Stomach (tissue), 9 donors: Measurements from ENCODE around the gene KCNJ5. TPM values are rescaled to one million over a fixed set of nuclear protein-coding genes. Genes with fewer than 3 reads are reported as not detected.

Experiments used
- DNase-seq, 2 donors: peaks; one replicate each; pipeline versions ENCODE4 v3.0.0 to v3.0.0-alpha.2; 2013 to 2019
- H3K27ac ChIP-seq, 5 donors: fragments of 200-600 bp in 4 of 5; sonication (generic) in 4 of 5; one replicate each; pipeline ENCODE4 v1.5.1; 2013 to 2019; ENCODE audit warnings: mild to moderate bottlenecking in 1 of 5, moderate library complexity in 1 of 5
- H3K27me3 ChIP-seq, 3 donors: fragments of 200-600 bp; sonication (generic); one replicate each; pipeline ENCODE4 v1.5.1; 2017 to 2019; ENCODE audit warnings: mixed run types in 1 of 3
- H3K36me3 ChIP-seq, 4 donors: fragments of 200-600 bp; sonication (generic); 1 replicate in 3 of 4; 2 replicates in 1 of 4; pipeline ENCODE4 v1.5.1; 2016 to 2019
- H3K4me1 ChIP-seq, 4 donors: fragments of 200-600 bp; sonication (generic); one replicate each; pipeline ENCODE4 v1.5.1; 2016 to 2019
- H3K4me3 ChIP-seq, 4 donors: fragments of 200-600 bp; sonication (generic) in 3 of 4; one replicate each; pipeline ENCODE4 v1.5.1; 2016 to 2019; ENCODE audit warnings: mild to moderate bottlenecking in 1 of 4
- H3K9me3 ChIP-seq, 4 donors: fragments of 200-600 bp; sonication (generic); one replicate each; pipeline ENCODE4 v1.5.1; 2016 to 2019
- CTCF ChIP-seq, 7 experiments: fragments of 450-650 bp in 4 of 7; fragments of 200-600 bp in 3 of 7; sonication (generic) in 3 of 7; IDR thresholded peaks; one replicate each; pipeline ENCODE4 v1.5.1; 2016 to 2019; ENCODE audit warnings: antibody characterized with exemption in 7 of 7, control low read depth in 2 of 7, mild to moderate bottlenecking in 1 of 7
- EP300 ChIP-seq: sonication (generic); formaldehyde crosslinking; IDR thresholded peaks from one replicate; pipeline ENCODE4 v1.6.1; 2017; ENCODE audit warnings: antibody characterized with exemption
- POLR2A ChIP-seq, 4 donors: fragments of 450-650 bp; IDR thresholded peaks; one replicate each; pipeline ENCODE4 v1.6.1; 2016; ENCODE audit warnings: antibody characterized with exemption in 4 of 4, control low read depth in 2 of 4, mild to moderate bottlenecking in 1 of 4, moderate library complexity in 1 of 4
- POLR2AphosphoS5 ChIP-seq, 3 donors: sonication (generic); formaldehyde crosslinking; IDR thresholded peaks; one replicate each; pipeline ENCODE4 v1.6.1; 2016; ENCODE audit warnings: antibody characterized with exemption in 3 of 3
- WGBS, 5 donors: extraction: QIAGEN DNeasy Blood & Tissue Kit in 3 of 5; methylation state at CpG; one replicate each; pipeline versions ENCODE4 v1.1.5 to v1.1.7; 2013 to 2018; 5-methylcytosine and 5-hydroxymethylcytosine counted together
- intact Hi-C: fragments of 100-400 bp; cut with DNase I; formaldehyde crosslinking; loops from one replicate; pipeline ENCODE4 v1.15.1; 2023; ENCODE audit warnings: low total_unique reads
- polyA plus RNA-seq, 3 donors: library from polyadenylated mRNA; stranded (reverse); fragments of 200-250 nt; gene quantifications; one replicate each; pipeline ENCODE4 v1.2.3, GENCODE V29; 2013
- total RNA-seq, 5 donors: library from RNA; depleted of rRNA; stranded (reverse); fragments of >200 nt; gene quantifications; one replicate each; pipeline versions ENCODE4 v1.1.0 to v1.2.3, GENCODE V29; 2014 to 2016
- donor health status: healthy with polysubstance abuse.
- donor health status: Bipolar disorder and iron deficiency.
- donor health status: healthy.

KCNJ5 gene
- total and polyA plus RNA-seq, 8 donors: 0.25 to 1.9 (median 0.83) TPM; not detected in 2

- Histone ChIP-seq H3K9me3 (no peaks in the 10 kb centered on the region), H3K27me3 (peaks cover 0 to 7% (median 0%) of the 10 kb centered on the region in 3 donors), H3K27ac (no peak overlapping the region), H3K36me3 (no peaks in the 10 kb centered on the region), H3K4me3 (no peak overlapping the region), H3K4me1 (no peaks in the 10 kb centered on the region)
- TF ChIP-seq CTCF (IDR thresholded peaks at IDR 0.05): no peak
- TF ChIP-seq POLR2AphosphoS5 (IDR thresholded peaks at IDR 0.05): no peak
- no peak for TF ChIP-seq POLR2A (IDR thresholded peaks at IDR 0.05)
- TF ChIP-seq EP300: no peak
- intact Hi-C loops: no loop called here
- no peak for DNase-seq
- WGBS, 5 donors: 37 to 80% (median 75%) methylated on average over 2 of the region's 2 CpGs
Observed at GRCh38 chr11:128946648-128947047, 55.5 kb downstream of the KCNJ5 start.

GRCh38 chr11:128947773-128948172 lies 56.6 kb downstream of the KCNJ5 start:
- H3K4me1 ChIP-seq: no peaks in the 10 kb centered on the region
- intact Hi-C loops: no loop called here

GRCh38 chr11:128948583-128948982 lies 57.4 kb downstream of the KCNJ5 start:
- intact Hi-C loops: no loop called here
- no peak for DNase-seq
- peaks cover 0 to 4% (median 0%) of the 10 kb centered on the region in 3 donors for H3K27me3 ChIP-seq
- no peaks in the 10 kb centered on the region for H3K4me1 ChIP-seq
- no peak overlapping the region for H3K27ac ChIP-seq
- no peak overlapping the region for H3K4me3 ChIP-seq
- 38 to 64% (median 49%) methylated on average over 3 of the region's 3 CpGs for WGBS, 5 donors
- no peak for TF ChIP-seq POLR2AphosphoS5 (IDR thresholded peaks at IDR 0.05)
- TF ChIP-seq CTCF (IDR thresholded peaks at IDR 0.05): no peak
- no peak for TF ChIP-seq EP300
- TF ChIP-seq POLR2A (IDR thresholded peaks at IDR 0.05): no peak
- H3K36me3 ChIP-seq: no peaks in the 10 kb centered on the region
- H3K9me3 ChIP-seq: no peaks in the 10 kb centered on the region

More at GRCh38 chr11:128947773-128948172, 56.6 kb downstream of the KCNJ5 start:
- WGBS, 5 donors: 73 to 94% (median 85%) methylated on average over 2 of the region's 2 CpGs
- no peaks in the 10 kb centered on the region for H3K9me3 ChIP-seq
- DNase-seq: no peak
- TF ChIP-seq EP300 (no peak), POLR2A (IDR thresholded peaks at IDR 0.05) (no peak), POLR2AphosphoS5 (IDR thresholded peaks at IDR 0.05) (no peak), CTCF (IDR thresholded peaks at IDR 0.05) (no peak)
- no peak overlapping the region for H3K4me3 ChIP-seq
- no peaks in the 10 kb centered on the region for H3K36me3 ChIP-seq
- no peak overlapping the region for H3K27ac ChIP-seq
- H3K27me3 ChIP-seq: peaks cover 0 to 4% (median 0%) of the 10 kb centered on the region in 3 donors

- WGBS, 5 donors: 55 to 62% (median 60%) methylated on average over 13 of the region's 13 CpGs
- Histone ChIP-seq H3K36me3 (no peaks in the 10 kb centered on the region), H3K4me1 (no peaks in the 10 kb centered on the region), H3K4me3 (no peak overlapping the region), H3K27me3 (peaks cover 0 to 4% (median 0%) of the 10 kb centered on the region in 3 donors), H3K27ac (no peak overlapping the region), H3K9me3 (no peaks in the 10 kb centered on the region)
- DNase-seq: no peak
- intact Hi-C loops: no loop called here
- no peak for TF ChIP-seq EP300
- no peak for TF ChIP-seq CTCF (IDR thresholded peaks at IDR 0.05)
- TF ChIP-seq POLR2A (IDR thresholded peaks at IDR 0.05): no peak
- TF ChIP-seq POLR2AphosphoS5 (IDR thresholded peaks at IDR 0.05): no peak
Observed at GRCh38 chr11:128949791-128950454, 58.8 kb downstream of the KCNJ5 start.
